Muscle of leg (tissue), 11 donors: ENCODE measurements around the gene MAGOH. TPM values are rescaled to one million over a fixed set of nuclear protein-coding genes. Genes with fewer than 3 reads are reported as not detected.

Experiments used
- DNase-seq: peaks from one replicate; pipeline ENCODE4 v3.0.0; 2013
- H3K27ac ChIP-seq: one replicate; pipeline ENCODE4 v1.5.1; 2013; ENCODE audit warnings: mild to moderate bottlenecking, low read length, control low read depth
- H3K27me3 ChIP-seq: one replicate; pipeline ENCODE4 v1.6.1; 2013; ENCODE audit warnings: low read length; ENCODE audit not compliant: control insufficient read depth, insufficient read depth
- H3K36me3 ChIP-seq: one replicate; pipeline ENCODE4 v1.6.1; 2013; ENCODE audit warnings: low read length; ENCODE audit not compliant: control insufficient read depth, insufficient read depth
- H3K4me1 ChIP-seq: one replicate; pipeline ENCODE4 v1.6.1; 2013; ENCODE audit warnings: low read length; ENCODE audit not compliant: control insufficient read depth, insufficient read depth
- H3K4me3 ChIP-seq: one replicate; pipeline ENCODE4 v1.5.1; 2013; ENCODE audit warnings: low read length, control low read depth
- H3K9me3 ChIP-seq: replicated peaks from 2 replicates; pipeline ENCODE4 v1.6.1; 2013; ENCODE audit warnings: low read depth, low read length; ENCODE audit not compliant: control insufficient read depth
- WGBS: methylation state at CpG from one replicate; pipeline ENCODE4 v1.1.5; 2013; ENCODE audit warnings: missing lambda C conversion rate; ENCODE audit not compliant: insufficient coverage; 5-methylcytosine and 5-hydroxymethylcytosine counted together
- polyA plus RNA-seq, 8 donors: library from polyadenylated mRNA; unstranded; fragments of 120-200 nt; gene quantifications; one replicate each; pipeline versions ENCODE4 v1.2.1 to v1.2.3, GENCODE V29; 2013; ENCODE audit warnings: inconsistent platforms in 1 of 8, low replicate concordance in 1 of 8; ENCODE audit not compliant: insufficient read length in 8 of 8, insufficient read depth in 1 of 8
- total RNA-seq: library from RNA; stranded (reverse); fragments of 120-200 nt; gene quantifications from one replicate; pipeline ENCODE4 v1.2.4, GENCODE V29; 2013

The MAGOH gene
- total and polyA plus RNA-seq, 9 donors: 26.4 to 65.2 (median 50.1) TPM

GRCh38 chr1:53180951-53181350 lies 57.4 kb downstream of the MAGOH start:
- Histone ChIP-seq H3K36me3 (no peaks in the 10 kb centered on the region), H3K4me3 (no peak overlapping the region), H3K4me1 (peaks cover 5% of the 10 kb centered on the region), H3K9me3 (no peaks in the 10 kb centered on the region), H3K27me3 (no peaks in the 10 kb centered on the region), H3K27ac (no peak overlapping the region)
- 81% methylated on average over 2 of the region's 5 CpGs for WGBS
- DNase-seq: no peak

- Histone ChIP-seq H3K4me1 (peaks cover 5% of the 10 kb centered on the region), H3K27ac (no peak overlapping the region), H3K4me3 (no peak overlapping the region), H3K27me3 (no peaks in the 10 kb centered on the region), H3K9me3 (no peaks in the 10 kb centered on the region), H3K36me3 (no peaks in the 10 kb centered on the region)
- WGBS: 59% methylated on average over 2 of the region's 2 CpGs
- DNase-seq: no peak
These were observed 58.1 kb downstream of the MAGOH start for GRCh38 chr1:53180226-53180625.

Other genes starting within 250 kb of the MAGOH start
- 5.4 TPM for gene PODN, start 176.3 kb downstream of the MAGOH start, total RNA-seq
- gene PODN, start 176.3 kb downstream of the MAGOH start, polyA plus RNA-seq: 10 to 100 TPM in 1 of 8 donors, 1 to 10 TPM in 7; 7.1 to 10.7 (median 8.3) TPM
- gene SLC1A7, start 95.9 kb downstream of the MAGOH start, total RNA-seq: not detected
- gene SLC1A7, start 95.9 kb downstream of the MAGOH start, polyA plus RNA-seq: under 1 TPM; 0.20 to 0.52 (median 0.42) TPM
- gene CPT2, start 41.7 kb downstream of the MAGOH start, total RNA-seq: 11.7 TPM
- gene CPT2, start 41.7 kb downstream of the MAGOH start, polyA plus RNA-seq: 10 to 100 TPM; 10.4 to 12.6 (median 11.7) TPM
- gene CZIB, start 17.9 kb downstream of the MAGOH start, total RNA-seq: 73.6 TPM
- 10 to 100 TPM; 59.3 to 78.6 (median 70.6) TPM for gene CZIB, start 17.9 kb downstream of the MAGOH start, polyA plus RNA-seq
- 3.4 TPM for gene LRP8, start 89.6 kb upstream of the MAGOH start, total RNA-seq
- 1 to 10 TPM; 2.8 to 6.9 (median 4.6) TPM for gene LRP8, start 89.6 kb upstream of the MAGOH start, polyA plus RNA-seq
- gene DMRTB1, start 220.9 kb upstream of the MAGOH start, total RNA-seq: not detected
- not detected for gene DMRTB1, start 220.9 kb upstream of the MAGOH start, polyA plus RNA-seq